GM18867 (cell line): ENCODE measurements around the gene PPM1N.

ENCODE experiments used
- ATAC-seq: cut with Tn5 transposase; IDR thresholded peaks from one replicate; pipeline ENCODE4 v1.9.1; 2021; ENCODE audit warnings: mild to moderate bottlenecking, moderate library complexity; ENCODE audit not compliant: unreplicated experiment

Gene PPM1N

GRCh38 chr19:45528149-45528743 lies 30.0 kb downstream of the PPM1N start:
- no peak for ATAC-seq

DNA sequence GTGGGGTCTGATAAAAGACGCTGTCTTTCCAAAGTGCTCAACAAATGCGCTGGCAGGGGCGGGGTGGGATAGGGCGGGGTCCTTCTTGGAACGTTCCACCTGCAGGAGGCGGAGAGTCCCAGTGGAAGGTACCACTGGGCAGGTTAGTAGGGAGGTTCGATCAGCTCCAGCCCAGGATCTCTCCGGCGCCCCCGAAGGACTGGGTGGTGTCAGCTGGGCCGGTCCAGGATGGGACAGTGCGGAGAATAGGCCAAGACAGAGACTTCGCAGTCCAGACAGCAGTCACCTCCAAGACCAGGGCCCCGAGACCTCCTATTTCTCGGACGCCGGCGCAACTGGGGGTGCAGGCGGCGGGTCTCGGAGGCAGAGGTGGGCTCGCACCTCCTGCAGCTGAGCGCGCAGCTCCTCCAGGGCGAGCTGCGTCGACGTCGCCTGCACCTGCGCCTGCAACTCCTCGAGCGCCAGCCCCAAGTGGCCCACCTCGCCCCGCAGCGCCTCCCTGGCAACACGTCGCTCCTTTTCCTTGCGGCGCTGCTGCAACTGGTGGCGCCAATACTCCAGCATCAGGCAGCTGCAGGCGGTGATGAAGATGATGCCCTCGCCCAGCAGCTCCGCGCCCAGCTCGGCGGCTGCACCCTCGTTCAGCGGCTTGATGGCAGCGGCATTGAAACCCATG lies 30.6 kb downstream of the PPM1N start:
- ATAC-seq, result no peak

GRCh38 chr19:45529420-45529785 lies 31.2 kb downstream of the PPM1N start:
- ATAC-seq, result no peak

DNA sequence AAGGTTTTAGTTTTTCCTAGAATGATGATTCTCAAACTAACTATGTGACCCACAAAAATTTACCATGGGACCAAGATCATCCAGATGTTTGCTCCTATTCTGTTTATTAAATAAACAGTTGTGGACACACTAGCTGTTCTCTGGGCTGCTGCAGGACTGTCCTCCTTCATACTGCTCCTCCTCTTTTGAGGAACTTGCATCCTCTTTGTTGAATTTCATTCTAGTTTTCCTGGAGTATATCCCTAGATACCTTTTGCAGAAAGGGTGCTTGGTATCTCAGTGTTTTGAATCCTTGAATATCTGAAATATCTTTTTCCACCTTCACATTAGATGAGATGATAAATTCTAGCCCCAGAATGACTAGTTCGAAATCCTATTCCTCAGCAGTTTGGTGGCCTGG lies 33.1 kb downstream of the PPM1N start:
- no peak for ATAC-seq

DNA sequence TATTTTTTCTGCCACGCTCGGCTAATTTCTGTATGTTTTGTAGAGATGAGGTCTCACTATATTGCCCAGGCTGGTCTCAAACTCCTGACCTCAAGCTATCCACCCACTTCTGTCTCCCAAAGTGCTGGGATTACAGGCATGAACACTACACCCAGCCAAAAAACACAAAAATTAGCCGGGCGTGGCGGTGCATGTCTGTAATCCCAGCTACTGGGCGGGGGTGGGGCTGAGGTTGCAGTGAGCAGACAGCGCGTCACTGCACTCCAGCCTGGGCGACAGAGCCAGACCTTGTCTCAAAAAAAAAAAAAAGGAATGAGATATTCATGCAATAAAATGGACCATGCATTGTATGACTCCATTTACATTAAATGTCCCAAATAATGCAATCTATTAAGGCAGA lies 41.2 kb downstream of the PPM1N start:
- no peak for ATAC-seq

DNA sequence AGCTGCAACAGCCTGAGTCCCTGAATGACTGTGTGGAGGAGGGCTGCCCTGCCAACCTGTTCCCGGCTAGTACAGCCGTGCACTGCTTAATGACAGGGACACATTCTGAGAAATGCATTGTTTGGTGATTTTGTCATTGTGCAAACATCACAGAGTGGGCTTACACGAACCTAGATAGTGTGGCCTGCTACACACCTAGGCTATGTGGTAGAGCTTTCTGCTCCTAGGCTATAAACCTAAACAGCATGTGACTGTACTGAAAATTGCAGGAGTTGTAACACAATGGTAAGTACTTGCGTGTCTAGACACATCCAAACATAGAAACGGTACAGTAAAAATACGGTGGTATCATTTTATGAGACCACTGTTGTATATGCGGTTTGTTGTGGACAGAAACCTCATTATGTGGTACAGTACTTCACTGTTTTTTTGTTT lies 44.0 kb downstream of the PPM1N start:
- ATAC-seq, result no peak

- no peak for ATAC-seq
Measured at GRCh38 chr19:45547211-45547770, 49.0 kb downstream of the PPM1N start.

- ATAC-seq, result no peak
Measured at GRCh38 chr19:45547965-45548609, 49.8 kb downstream of the PPM1N start.
